Measurements from ENCODE around the gene SPATA32.

Gene SPATA32

DNA sequence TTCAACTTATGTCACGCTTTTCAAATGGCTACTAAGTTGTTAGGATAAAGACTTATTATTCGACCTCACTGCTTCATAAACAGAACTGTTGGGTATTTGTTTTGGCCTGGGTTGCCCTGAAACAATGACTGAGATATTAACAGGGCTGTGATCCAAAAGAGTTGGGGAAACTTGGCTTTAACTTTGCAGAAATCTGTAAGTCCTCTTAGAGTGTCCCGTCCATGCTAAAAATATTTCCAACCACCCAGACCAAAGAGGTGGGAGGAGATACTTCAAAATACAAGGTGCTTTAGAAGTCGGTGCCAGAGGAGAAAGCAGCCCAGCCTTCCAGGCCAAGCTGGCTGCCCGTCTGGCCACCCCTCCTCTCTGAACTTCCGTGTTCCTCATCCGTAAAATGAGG, 16.1 kb upstream of the SPATA32 start:
- H3K36me3 Mint-ChIP-seq (ENCODE audit: low read depth), result peaks cover 28% of the 10 kb centered on the region
- H3K27me3 Mint-ChIP-seq (ENCODE audit: low read depth, poor library complexity), result peaks cover 3% of the 10 kb centered on the region
- no peak for DNase-seq
- no peak overlapping the region for H3K4me3 Mint-ChIP-seq
- TF ChIP-seq, protein P1, sequence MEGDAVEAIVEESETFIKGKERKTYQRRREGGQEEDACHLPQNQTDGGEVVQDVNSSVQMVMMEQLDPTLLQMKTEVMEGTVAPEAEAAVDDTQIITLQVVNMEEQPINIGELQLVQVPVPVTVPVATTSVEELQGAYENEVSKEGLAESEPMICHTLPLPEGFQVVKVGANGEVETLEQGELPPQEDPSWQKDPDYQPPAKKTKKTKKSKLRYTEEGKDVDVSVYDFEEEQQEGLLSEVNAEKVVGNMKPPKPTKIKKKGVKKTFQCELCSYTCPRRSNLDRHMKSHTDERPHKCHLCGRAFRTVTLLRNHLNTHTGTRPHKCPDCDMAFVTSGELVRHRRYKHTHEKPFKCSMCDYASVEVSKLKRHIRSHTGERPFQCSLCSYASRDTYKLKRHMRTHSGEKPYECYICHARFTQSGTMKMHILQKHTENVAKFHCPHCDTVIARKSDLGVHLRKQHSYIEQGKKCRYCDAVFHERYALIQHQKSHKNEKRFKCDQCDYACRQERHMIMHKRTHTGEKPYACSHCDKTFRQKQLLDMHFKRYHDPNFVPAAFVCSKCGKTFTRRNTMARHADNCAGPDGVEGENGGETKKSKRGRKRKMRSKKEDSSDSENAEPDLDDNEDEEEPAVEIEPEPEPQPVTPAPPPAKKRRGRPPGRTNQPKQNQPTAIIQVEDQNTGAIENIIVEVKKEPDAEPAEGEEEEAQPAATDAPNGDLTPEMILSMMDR (IDR thresholded peaks at IDR 0.05), result no peak
- peaks cover 15% of the 10 kb centered on the region for H3K4me1 Mint-ChIP-seq
- H3K27ac Mint-ChIP-seq, result no peak overlapping the region
- H3K9me3 Mint-ChIP-seq, result no peaks in the 10 kb centered on the region

DNA sequence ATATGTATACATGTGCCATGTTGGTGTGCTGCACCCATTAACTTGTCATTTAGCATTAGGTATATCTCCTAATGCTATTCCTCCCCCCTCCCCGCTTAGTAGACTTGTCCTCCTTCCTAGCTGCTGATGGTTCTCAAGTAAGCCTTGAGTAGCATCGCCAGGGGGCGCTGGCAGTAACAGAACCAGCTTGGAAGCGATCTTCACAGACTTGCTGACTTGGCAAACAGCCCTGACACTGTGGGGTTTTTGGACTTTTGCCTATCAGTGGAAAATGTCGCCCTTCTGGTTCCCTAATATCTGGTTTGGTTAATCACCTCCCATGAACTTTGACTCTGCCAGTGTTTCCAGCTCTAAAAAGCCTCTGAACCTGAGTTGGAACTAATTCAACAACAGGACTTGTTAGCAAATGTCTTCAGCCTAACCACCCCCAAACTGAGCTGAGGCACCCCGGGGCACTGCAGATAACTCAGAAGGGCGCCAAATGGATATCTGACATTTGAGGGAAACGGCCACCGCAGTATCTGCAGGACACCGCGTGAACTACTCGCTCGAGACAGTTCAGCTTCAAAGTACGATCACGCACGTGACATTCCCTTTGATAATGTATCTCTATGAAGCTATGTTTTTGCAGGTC, 15.4 kb upstream of the SPATA32 start:
- Mint-ChIP-seq H3K27ac (peak overlapping the region; percentile 15), H3K4me3 (no peak overlapping the region), H3K27me3 (ENCODE audit: low read depth, poor library complexity) (peaks cover 3% of the 10 kb centered on the region), H3K36me3 (ENCODE audit: low read depth) (peaks cover 24% of the 10 kb centered on the region), H3K9me3 (no peaks in the 10 kb centered on the region), H3K4me1 (peaks cover 11% of the 10 kb centered on the region)
- DNase-seq, result peak; percentile 90
- TF ChIP-seq, protein P1 (IDR thresholded peaks at IDR 0.05), result peak; percentile 77

DNA sequence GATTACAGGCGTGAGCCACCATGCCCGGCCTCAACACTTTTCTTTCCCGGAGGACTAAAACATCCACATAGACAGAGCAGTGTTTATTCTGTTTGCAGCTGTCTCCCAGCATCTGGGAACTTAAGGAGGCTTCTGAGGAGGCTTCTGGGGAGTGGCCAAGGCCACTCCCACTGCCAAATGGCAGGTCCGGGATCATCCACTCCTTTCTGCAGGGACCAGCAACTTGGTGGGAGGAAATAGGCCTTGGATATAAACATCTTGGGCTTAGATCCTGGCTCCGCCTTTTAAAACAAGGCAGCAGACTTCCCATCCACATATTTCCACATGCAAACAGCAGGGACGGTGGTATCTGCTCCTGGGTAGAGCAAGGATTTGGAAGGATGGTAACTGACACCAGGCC, 14.1 kb upstream of the SPATA32 start:
- Mint-ChIP-seq H3K27me3 (ENCODE audit: low read depth, poor library complexity) (peaks cover 3% of the 10 kb centered on the region), H3K27ac (no peak overlapping the region), H3K36me3 (ENCODE audit: low read depth) (peaks cover 17% of the 10 kb centered on the region), H3K9me3 (no peaks in the 10 kb centered on the region), H3K4me1 (peaks cover 11% of the 10 kb centered on the region), H3K4me3 (no peak overlapping the region)
- DNase-seq, result no peak
- TF ChIP-seq, protein P1 (IDR thresholded peaks at IDR 0.05), result no peak

DNA sequence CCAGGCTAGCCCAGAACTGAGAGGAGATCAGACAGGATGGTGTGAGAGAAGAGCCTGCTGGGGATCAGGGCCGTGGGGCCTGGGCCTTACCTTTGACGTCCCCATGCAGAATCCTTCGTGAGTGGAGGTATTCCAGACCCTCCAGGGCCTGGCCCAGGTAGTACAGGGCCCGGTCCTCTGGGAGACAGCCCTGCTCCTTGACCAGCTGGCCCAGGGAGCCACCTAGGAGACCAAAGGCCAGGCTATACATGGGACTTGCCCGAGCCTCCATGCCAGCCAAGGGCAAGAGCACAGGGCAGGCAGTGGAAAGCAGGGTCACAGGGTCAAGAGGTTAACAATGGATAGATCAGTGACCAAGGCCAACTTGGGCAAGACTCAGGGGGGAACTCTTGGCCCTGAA, 12.1 kb upstream of the SPATA32 start:
- Mint-ChIP-seq H3K9me3 (no peaks in the 10 kb centered on the region), H3K27me3 (ENCODE audit: low read depth, poor library complexity) (no peaks in the 10 kb centered on the region), H3K4me3 (no peak overlapping the region), H3K36me3 (ENCODE audit: low read depth) (peaks cover 22% of the 10 kb centered on the region), H3K27ac (no peak overlapping the region), H3K4me1 (peaks cover 11% of the 10 kb centered on the region)
- no peak for DNase-seq
- TF ChIP-seq, protein P1 (IDR thresholded peaks at IDR 0.05), result no peak

DNA sequence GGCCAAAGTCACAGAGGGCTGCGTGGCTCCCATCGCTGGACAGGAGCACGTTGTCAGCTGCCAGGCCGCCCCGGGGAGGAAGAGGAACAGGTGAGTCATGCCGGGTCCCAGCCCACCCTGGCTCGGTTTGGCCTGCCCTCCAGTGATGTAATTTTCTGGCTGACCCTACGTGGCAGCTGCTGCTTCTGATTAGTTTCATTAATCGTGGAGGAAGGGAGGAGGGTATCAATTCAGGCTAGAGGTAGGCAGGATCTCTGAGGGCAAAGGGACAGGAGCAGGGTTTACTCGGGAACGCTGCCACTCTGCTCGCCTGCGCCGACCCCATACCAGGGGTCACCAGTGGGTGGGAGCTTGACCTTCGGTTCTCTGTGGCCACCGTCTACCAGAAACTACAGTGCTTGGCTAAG, 11.7 kb upstream of the SPATA32 start:
- H3K9me3 Mint-ChIP-seq, result no peaks in the 10 kb centered on the region
- DNase-seq, result no peak
- TF ChIP-seq, protein P1 (IDR thresholded peaks at IDR 0.05), result no peak
- no peak overlapping the region for H3K4me3 Mint-ChIP-seq
- peaks cover 23% of the 10 kb centered on the region for H3K36me3 Mint-ChIP-seq (ENCODE audit: low read depth)
- peaks cover 2% of the 10 kb centered on the region for H3K27me3 Mint-ChIP-seq (ENCODE audit: low read depth, poor library complexity)
- H3K4me1 Mint-ChIP-seq, result peaks cover 11% of the 10 kb centered on the region
- no peak overlapping the region for H3K27ac Mint-ChIP-seq

DNA sequence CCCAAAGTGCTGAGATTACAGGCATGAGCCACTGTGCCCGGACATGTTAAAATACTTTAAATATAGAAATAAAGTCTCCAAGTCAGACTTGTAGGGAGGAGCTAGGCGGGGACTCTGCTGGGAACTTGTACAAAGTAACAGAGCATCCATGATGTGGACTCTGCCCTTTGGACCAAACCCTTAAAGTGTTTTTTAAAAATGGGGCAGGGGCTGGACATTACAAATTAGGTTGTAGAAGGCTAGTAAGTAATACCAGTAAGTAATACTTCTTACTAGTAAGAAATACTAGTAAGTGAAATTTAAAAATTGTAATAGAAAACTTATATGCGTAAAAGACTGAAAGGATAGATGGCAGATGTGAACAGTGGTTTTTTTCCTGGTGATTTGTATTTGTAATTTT, 9.7 kb upstream of the SPATA32 start:
- Mint-ChIP-seq H3K4me1 (no peaks in the 10 kb centered on the region), H3K27me3 (ENCODE audit: low read depth, poor library complexity) (peaks cover 6% of the 10 kb centered on the region), H3K9me3 (no peaks in the 10 kb centered on the region), H3K27ac (peak overlapping the region; percentile 89), H3K4me3 (no peak overlapping the region), H3K36me3 (ENCODE audit: low read depth) (peaks cover 39% of the 10 kb centered on the region)
- no peak for DNase-seq
- TF ChIP-seq, protein P1 (IDR thresholded peaks at IDR 0.05), result no peak
